GM12874 (cell line): ENCODE data around the gene TULP4.

ENCODE experiments used
- CTCF ChIP-seq: IDR thresholded peaks from 2 replicates; pipeline ENCODE4 v1.5.1; 2011; ENCODE audit warnings: low read depth, mild to moderate bottlenecking, control low read depth, low read length, moderate library complexity; ENCODE audit not compliant: insufficient read depth

TULP4 gene

GRCh38 chr6:158431036-158431435, 118.8 kb downstream of the TULP4 start:
- no peak for TF ChIP-seq CTCF

GRCh38 chr6:158431560-158431959, 119.3 kb downstream of the TULP4 start:
- no peak for TF ChIP-seq CTCF

- TF ChIP-seq CTCF: no peak
Measured at GRCh38 chr6:158437571-158437970, 125.3 kb downstream of the TULP4 start.

- TF ChIP-seq CTCF: no peak
Measured at GRCh38 chr6:158438226-158438625, 126.0 kb downstream of the TULP4 start.

- no peak for TF ChIP-seq CTCF
Measured at GRCh38 chr6:158439255-158439654, 127.0 kb downstream of the TULP4 start.

GRCh38 chr6:158441716-158442215, 129.5 kb downstream of the TULP4 start:
- TF ChIP-seq CTCF: no peak

GRCh38 chr6:158442306-158442705, 130.0 kb downstream of the TULP4 start:
- TF ChIP-seq CTCF: no peak
